ENCODE data around the gene USP5. TPM values are rescaled to one million over a fixed set of nuclear protein-coding genes. Genes with fewer than 3 reads are reported as not detected.

The USP5 gene
- total RNA-seq, 1 donor from 2014 or later, result 66.2 TPM

DNA sequence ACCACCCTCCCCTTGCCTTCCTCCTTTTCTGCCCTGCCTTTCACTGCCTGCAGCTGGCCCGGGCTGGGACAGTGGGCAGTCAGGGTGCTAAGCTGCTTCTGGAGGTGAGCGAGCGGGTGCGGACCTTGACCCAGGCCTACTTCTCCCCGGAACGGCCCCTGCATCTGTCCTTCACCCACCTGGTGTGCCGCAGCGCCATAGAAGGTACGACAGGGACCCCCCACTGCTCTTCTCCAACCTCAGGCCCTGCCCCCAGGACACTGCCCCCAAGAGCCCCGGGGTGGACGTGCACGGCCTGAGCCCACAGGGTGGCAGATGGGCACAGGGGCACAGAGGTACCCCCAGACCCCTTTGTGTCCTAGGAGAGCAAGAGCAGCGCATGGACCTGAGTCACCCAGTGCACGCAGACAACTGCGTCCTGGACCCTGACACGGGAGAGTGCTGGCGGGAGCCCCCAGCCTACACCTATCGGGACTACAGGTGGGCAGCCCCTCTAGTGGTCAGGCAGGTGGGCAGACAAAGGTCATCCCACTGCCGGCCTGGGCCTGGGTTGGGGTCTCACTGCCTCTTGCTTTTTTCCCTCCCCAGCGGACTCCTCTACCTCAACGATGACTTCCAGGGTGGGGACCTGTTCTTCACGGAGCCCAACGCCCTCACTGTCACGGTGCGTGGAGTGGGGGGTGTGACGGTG is 14.4 kb upstream of the USP5 start:
- ATAC-seq (no peak), DNase-seq (peak; percentile 23)
- intact Hi-C loops (cut with micrococcal nuclease), result no loop called here

DNA sequence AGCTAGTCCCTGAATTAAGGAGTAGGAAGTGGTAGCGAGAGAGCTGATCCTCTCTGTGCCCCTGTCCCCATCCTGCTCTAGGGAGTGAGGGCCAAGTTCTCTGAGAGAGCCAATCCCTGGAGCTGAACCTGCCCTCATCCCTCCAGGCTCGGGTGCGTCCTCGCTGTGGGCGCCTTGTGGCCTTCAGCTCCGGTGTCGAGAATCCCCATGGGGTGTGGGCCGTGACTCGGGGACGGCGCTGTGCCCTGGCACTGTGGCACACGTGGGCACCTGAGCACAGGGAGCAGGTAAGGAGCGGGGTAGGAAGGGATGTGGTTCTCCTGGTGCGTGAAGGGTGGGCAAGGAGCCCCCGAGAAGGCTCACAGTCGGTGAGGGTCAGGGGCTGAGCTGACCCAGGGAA is 13.1 kb upstream of the USP5 start:
- ATAC-seq, result no peak
- intact Hi-C loops (cut with micrococcal nuclease), result no loop called here
- DNase-seq, result peak; percentile 24

GRCh38 chr12:6839482-6840201 is 12.3 kb upstream of the USP5 start:
- peak; percentile 20 for DNase-seq
- intact Hi-C loops (cut with micrococcal nuclease), result no loop called here
- no peak for ATAC-seq

GRCh38 chr12:6840330-6840729 is 11.6 kb upstream of the USP5 start:
- ATAC-seq (peak; percentile 8), DNase-seq (no peak)
- intact Hi-C loops (cut with micrococcal nuclease), result no loop called here

DNA sequence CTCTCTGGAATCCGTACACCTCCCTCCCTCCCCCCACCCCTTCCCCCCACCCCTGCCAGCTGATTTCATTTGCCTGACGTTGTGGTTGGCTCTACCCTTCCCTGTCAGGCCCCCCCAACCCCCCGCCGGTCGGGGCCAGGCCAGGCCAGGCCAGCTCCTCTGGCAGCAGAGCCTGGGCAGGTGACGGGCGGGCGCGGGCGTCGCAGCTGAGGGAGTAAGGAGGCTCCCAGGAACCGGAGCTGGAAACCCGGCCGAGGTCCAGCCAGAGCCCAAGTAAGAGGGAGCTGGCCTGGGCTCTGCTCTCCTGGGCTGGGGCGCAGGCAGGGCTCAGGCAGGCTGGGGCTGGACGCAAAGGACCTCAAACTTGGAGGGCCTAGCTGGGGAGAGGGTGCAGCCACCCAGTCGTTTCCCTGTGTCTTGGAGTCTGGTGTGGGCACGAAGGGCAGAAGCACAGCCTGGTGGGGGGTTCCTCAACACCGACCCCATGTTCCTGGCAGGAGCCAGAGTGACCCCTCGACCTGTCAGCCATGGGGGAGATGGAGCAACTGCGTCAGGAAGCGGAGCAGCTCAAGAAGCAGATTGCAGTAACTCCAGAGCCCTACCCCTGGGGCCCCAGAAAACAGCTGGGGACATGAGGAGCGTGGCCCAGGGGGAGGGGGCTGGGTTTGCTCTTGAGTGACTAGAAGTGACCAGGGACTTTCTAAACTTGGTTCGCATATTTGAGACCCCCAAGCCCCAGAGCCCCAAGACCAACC is 11.0 kb upstream of the USP5 start, which contains the start of gene GNB3:
GNB3 (plus strand) TSS at position 165 of the 755 bp plus-strand sequence; CDS start at position 528, 363 bp downstream.
- ATAC-seq (peak; percentile 80), DNase-seq (peak; percentile 76)
- intact Hi-C loops (cut with micrococcal nuclease), result no loop called here

DNA sequence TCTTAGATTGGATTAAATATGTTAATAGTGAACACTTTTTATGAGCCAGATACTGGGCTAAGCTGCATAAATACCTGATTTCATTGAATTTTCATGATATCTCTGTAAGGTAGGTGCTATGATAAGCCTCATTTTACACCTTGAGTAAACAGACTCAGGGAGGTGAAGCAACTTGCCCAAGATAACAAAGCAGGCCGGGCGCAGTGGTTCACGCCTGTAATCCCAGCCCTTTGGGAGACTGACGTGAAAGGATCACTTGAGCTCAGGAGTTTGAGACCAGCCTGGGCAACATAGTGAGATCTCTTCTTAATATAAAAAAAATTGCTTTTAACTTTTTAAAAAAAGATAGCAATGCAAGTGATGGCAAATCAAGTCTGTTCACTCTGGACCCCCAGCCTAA is 9.9 kb upstream of the USP5 start:
- DNase-seq, result no peak
- intact Hi-C loops (cut with micrococcal nuclease), result no loop called here
- ATAC-seq, result no peak

DNA sequence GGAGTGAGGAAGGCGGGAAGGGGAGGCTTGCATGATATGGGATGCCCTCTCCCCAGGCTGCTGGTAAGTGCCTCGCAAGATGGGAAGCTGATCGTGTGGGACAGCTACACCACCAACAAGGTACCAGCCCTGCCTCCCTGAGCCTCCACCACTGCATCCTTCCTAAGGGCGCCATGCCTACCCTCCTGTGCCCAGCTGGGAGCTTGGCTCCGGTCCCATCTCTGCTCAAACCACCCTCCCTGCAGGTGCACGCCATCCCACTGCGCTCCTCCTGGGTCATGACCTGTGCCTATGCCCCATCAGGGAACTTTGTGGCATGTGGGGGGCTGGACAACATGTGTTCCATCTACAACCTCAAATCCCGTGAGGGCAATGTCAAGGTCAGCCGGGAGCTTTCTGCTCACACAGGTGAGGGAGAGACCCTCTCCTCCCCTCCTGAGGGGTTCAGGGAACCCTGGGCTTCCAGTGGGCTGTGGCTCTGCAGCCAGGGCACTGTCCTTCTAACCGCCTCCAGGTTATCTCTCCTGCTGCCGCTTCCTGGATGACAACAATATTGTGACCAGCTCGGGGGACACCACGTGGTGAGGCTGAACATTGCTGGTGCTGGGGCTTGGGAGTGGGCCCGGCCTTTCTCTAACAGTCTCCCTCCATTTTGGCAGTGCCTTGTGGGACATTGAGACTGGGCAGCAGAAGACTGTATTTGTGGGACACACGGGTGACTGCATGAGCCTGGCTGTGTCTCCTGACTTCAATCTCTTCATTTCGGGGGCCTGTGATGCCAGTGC is 8.6 kb upstream of the USP5 start:
- intact Hi-C loops (cut with micrococcal nuclease), result no loop called here
- DNase-seq (no peak), ATAC-seq (no peak)

DNA sequence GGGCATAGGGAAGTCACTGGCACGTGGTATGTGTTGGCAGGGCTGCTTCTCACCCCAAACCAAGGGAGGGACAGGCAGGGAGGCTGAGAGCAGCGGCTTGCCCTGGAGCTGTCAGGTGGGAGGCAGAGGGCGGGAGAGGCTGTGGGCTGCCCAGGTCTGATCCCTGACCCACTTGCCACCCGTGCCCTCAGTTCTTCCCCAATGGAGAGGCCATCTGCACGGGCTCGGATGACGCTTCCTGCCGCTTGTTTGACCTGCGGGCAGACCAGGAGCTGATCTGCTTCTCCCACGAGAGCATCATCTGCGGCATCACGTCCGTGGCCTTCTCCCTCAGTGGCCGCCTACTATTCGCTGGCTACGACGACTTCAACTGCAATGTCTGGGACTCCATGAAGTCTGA is 6.6 kb upstream of the USP5 start:
- ATAC-seq (no peak), DNase-seq (no peak)
- intact Hi-C loops (cut with micrococcal nuclease), result no loop called here

DNA sequence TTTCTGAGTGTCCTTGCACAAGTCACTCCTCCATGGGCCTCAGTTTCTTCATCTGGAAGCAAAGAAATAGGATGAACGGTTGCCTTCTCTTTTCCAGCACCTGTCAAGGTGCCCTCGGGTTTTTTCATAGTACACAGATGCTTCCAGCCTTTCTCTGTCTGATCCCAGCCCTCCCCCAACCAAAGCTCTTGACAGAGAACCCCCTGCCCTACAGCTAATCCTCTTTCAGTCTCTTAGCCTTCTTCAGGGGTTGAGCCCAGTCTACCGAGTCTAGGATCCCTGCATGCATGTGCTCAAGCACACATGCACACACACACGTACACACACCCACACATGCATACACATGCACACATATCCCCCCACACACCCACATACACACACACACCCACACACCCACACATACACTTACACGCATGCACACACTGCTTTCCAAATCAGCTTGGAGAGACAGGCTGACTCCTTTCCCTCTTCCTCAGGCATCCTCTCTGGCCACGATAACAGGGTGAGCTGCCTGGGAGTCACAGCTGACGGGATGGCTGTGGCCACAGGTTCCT is 5.6 kb upstream of the USP5 start:
- no peak for DNase-seq
- intact Hi-C loops (cut with micrococcal nuclease), result no loop called here
- ATAC-seq, result no peak

DNA sequence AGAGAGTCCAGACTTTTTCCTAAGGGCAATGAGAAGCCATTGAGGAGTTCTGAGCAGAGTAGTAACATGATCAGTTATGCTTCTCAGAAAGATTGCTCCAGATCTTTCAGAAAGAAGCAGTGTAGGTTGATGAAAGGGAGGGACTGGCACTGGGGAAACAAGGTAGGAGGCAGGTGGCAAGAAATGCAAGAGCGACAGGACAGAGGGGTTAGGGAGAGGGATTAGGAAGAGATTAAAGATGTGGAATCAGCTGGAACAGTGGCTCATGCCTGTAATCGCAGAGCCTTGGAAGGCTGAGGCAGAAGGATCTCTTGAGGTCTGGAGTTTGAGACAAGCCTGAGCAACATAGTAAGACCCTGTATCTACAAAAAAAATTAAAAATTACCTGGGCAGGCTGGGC is 4.3 kb upstream of the USP5 start:
- no peak for ATAC-seq
- DNase-seq, result no peak

GRCh38 chr12:6849427-6849826 is 2.5 kb upstream of the USP5 start:
- no peak for ATAC-seq
- intact Hi-C loops (cut with micrococcal nuclease), result no loop called here
- no peak for DNase-seq

More for the DNA sequence above, 4.3 kb upstream of the USP5 start:
- intact Hi-C loops (cut with micrococcal nuclease), result no loop called here

- DNase-seq (no peak), ATAC-seq (no peak)
- intact Hi-C loops (cut with micrococcal nuclease), result no loop called here
Measured at GRCh38 chr12:6849976-6850560, 1.9 kb upstream of the USP5 start.

GRCh38 chr12:6850796-6851152 is 1.2 kb upstream of the USP5 start:
- ATAC-seq, result no peak
- no peak for DNase-seq
- intact Hi-C loops (cut with micrococcal nuclease), result no loop called here

- ATAC-seq, result peak; percentile 79
- DNase-seq, result peak; percentile 94
Measured at GRCh38 chr12:6851153-6851920, 613 bp upstream of the USP5 start, which contains the start of gene CDCA3. TSS of gene CDCA3 (minus strand) at chr12:6851286. CDS start at chr12:6850952, 334 bp downstream.

GRCh38 chr12:6852651-6853354 is 853 bp downstream of the USP5 start:
- intact Hi-C loops (cut with micrococcal nuclease), result no loop called here
- no peak for ATAC-seq
- DNase-seq, result peak; percentile 39

More at GRCh38 chr12:6851153-6851920, 613 bp upstream of the USP5 start, which contains the start of gene CDCA3:
- intact Hi-C loops (cut with micrococcal nuclease), result no loop called here

DNA sequence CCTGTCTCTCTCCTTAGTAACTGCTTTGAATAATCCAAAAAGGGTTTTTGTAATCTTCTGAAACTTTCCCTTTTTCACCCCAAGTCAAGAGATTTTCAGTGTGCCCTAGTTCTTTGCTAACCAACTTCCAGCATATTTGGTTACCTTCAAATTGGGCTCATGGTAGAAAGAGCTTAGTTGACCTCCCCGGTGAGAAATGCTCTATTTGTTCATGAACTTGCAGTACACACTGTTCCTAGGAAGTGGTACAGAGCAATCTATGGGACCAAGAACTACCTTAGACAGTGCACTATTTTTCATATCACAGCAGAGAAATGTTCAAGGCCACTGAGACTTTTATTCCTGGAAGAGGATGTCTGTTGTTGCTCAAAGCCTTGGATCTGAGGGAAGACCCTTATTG is 1.7 kb downstream of the USP5 start:
- ATAC-seq (no peak), DNase-seq (no peak)
- intact Hi-C loops (cut with micrococcal nuclease), result no loop called here

GRCh38 chr12:6854036-6854435 is 2.1 kb downstream of the USP5 start:
- ATAC-seq (no peak), DNase-seq (no peak)
- intact Hi-C loops (cut with micrococcal nuclease), result no loop called here

Data from left ventricle myocardium superior (tissue), 1 donor.